ENCODE measurements around the gene PRKRA. TPM values are rescaled to one million over a fixed set of nuclear protein-coding genes. Genes with fewer than 3 reads are reported as not detected.
"Not testable (repeated sequence)": the region's sequence is repeated elsewhere in the genome, so short reads cannot be mapped to it uniquely, and the experiment has no call there.

Gene PRKRA
- total RNA-seq, 4 donors from 2014 or later = 37.3 to 52.1 (median 45.5) TPM

DNA sequence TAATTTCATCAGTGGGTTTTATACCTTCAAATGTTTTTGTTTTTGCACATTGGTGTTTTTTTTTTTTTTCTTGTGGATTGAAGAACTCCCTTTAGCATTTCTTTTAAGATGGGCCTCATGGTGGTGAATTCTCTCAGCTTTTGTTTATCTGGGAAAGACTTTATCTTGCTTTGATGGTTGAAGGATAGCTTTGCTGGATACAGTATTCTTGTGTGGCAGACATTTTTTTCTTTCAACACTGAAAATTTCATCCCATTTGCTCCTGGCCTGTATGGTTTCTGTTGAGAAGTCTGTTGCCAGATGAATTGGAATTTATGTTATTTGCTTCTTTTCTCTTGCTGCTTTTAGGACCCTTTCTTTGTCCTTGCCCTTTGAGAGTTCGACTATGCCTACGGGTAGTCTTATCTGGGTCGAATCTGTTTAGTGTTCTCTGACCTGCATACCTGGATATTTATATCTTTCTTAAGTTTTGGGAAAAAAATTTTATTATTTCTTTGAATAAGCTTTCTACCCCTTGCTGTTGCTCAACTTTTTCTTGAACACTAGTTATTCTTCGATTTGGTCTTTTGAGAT is 25.6 kb downstream of the PRKRA start:
- H3K9me3 ChIP-seq = peaks cover 0 to 10% (median 0%) of the 10 kb centered on the region in 4 donors
- H3K36me3 ChIP-seq = peaks cover 0 to 74% (median 0%) of the 10 kb centered on the region in 3 donors
- WGBS, 2 donors = 98% methylated on average over 4 of the region's 4 CpGs
- no peak overlapping the region for H3K4me3 ChIP-seq
- H3K4me1 ChIP-seq = no peaks in the 10 kb centered on the region
- H3K27ac ChIP-seq = no peak overlapping the region
- H3K27me3 ChIP-seq = no peaks in the 10 kb centered on the region
- DNase-seq (ENCODE audit: low spot score in 2 of 2) = no peak
- TF ChIP-seq CTCF (IDR thresholded peaks at IDR 0.05) (no peak), EP300 (IDR thresholded peaks at IDR 0.05) (no peak), POLR2A (IDR thresholded peaks at IDR 0.05) (no peak)

DNA sequence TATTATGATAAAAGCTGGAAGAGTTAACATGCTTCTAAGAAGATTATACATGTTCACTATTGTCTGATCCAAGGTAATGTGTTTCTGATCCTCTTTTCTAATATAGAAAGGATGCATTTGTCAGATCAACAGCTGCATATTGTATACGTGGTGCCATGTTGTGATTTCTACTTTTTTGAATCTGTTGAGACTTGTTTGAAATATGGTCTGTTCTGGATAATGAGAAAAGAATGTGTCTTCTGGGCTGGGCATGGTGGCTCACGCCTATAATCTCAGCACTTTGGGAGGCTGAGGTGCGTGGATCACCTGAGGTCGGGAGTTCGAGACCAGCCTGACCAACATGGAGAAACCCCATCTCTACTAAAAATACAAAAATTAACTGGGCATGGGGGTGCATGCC is 27.2 kb downstream of the PRKRA start:
- WGBS, 2 donors = 93 to 95% methylated on average over 5 of the region's 5 CpGs
- H3K4me3 ChIP-seq, H3K4me1 ChIP-seq: not testable (repeated sequence)

GRCh38 chr2:178422097-178422496 is 28.9 kb downstream of the PRKRA start:
- Histone ChIP-seq H3K27me3 (no peaks in the 10 kb centered on the region), H3K4me1 (no peaks in the 10 kb centered on the region), H3K36me3 (peaks cover 0 to 42% (median 0%) of the 10 kb centered on the region in 3 donors), H3K9me3 (peaks cover 0 to 10% (median 0%) of the 10 kb centered on the region in 4 donors), H3K4me3 (no peak overlapping the region), H3K27ac (no peak overlapping the region)
- no peak for TF ChIP-seq EP300 (IDR thresholded peaks at IDR 0.05)
- TF ChIP-seq POLR2A (IDR thresholded peaks at IDR 0.05) = no peak
- no peak for TF ChIP-seq CTCF (IDR thresholded peaks at IDR 0.05)
- DNase-seq (ENCODE audit: low spot score in 2 of 2) = no peak
- 63 to 89% methylated on average over 3 of the region's 3 CpGs for WGBS, 2 donors

More for the DNA sequence above, 27.2 kb downstream of the PRKRA start:
- peaks cover 0 to 58% (median 0%) of the 10 kb centered on the region in 3 donors for H3K36me3 ChIP-seq
- not testable (repeated sequence) for H3K9me3 ChIP-seq; H3K27me3 ChIP-seq; DNase-seq (ENCODE audit: low spot score in 2 of 2); H3K27ac ChIP-seq

DNA sequence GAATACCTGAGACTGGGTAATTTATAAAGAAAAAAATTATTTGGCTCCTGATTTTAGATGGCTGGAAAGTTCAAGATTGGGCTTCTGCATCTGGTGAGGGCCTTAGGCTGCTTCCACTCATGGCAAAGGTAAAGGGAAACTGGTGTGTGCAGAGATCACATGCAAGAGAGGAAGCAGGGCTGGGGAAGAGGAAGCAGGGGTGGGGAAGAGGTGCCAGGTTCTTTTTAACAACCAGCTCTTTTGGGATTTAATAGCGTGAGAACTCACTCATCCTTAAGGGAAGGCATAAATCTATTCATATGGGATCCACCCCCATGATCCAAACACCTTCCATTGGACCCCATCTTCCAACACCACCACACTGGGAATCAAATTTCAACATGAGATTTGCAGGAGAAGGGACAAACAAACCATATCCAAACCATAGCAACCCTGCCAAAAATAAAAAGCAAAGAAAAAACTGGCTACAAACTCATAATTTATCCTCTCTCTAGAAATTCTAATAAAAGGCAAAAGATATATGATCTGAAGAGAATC is 30.4 kb downstream of the PRKRA start:
- no peak overlapping the region for H3K27ac ChIP-seq
- peaks cover 0 to 7% (median 0%) of the 10 kb centered on the region in 4 donors for H3K9me3 ChIP-seq
- H3K36me3 ChIP-seq = peaks cover 0 to 30% (median 0%) of the 10 kb centered on the region in 3 donors
- H3K4me3 ChIP-seq = no peak overlapping the region
- no peaks in the 10 kb centered on the region for H3K27me3 ChIP-seq
- TF ChIP-seq EP300 (IDR thresholded peaks at IDR 0.05) = no peak
- no peak for TF ChIP-seq CTCF (IDR thresholded peaks at IDR 0.05)
- TF ChIP-seq POLR2A (IDR thresholded peaks at IDR 0.05) = no peak
- H3K4me1 ChIP-seq = peaks cover 0 to 4% (median under 1%) of the 10 kb centered on the region in 4 donors
- DNase-seq (ENCODE audit: low spot score in 2 of 2) = no peak
- 38 to 40% methylated on average over 1 of the region's 1 CpG for WGBS, 2 donors

GRCh38 chr2:178419123-178419522 is 31.9 kb downstream of the PRKRA start:
- no peaks in the 10 kb centered on the region for H3K27me3 ChIP-seq
- no peak overlapping the region for H3K4me3 ChIP-seq
- no peak for TF ChIP-seq POLR2A (IDR thresholded peaks at IDR 0.05)
- peaks cover 0 to 13% (median 5%) of the 10 kb centered on the region in 4 donors for H3K4me1 ChIP-seq
- no peak for DNase-seq (ENCODE audit: low spot score in 2 of 2)
- no peak overlapping the region for H3K27ac ChIP-seq
- H3K36me3 ChIP-seq = peaks cover 0 to 25% (median 0%) of the 10 kb centered on the region in 3 donors
- no peaks in the 10 kb centered on the region for H3K9me3 ChIP-seq
- WGBS, 2 donors = 40 to 49% methylated on average over 1 of the region's 1 CpG

DNA sequence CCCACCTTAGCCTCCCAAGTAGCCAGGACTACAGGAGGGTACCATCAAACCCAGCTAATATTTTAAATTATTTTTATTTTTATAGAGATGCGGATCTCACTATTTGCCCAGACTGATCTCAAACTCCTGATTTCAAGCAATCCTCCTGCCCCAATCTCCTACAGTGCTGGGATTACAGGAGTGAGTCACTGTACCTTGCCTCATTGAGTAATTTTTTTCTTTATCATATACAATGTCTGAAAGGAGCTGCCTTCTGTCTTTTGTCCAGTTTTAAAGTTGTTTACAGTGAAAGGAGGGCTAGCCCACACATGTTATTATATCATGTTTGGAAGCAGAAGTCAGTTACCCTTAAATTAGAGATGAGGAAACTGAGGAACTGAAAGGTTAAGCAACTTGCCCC is 32.5 kb downstream of the PRKRA start:
- Histone ChIP-seq H3K4me3 (no peak overlapping the region), H3K27me3 (no peaks in the 10 kb centered on the region), H3K4me1 (peaks cover 0 to 13% (median 5%) of the 10 kb centered on the region in 4 donors), H3K27ac (no peak overlapping the region), H3K9me3 (no peaks in the 10 kb centered on the region), H3K36me3 (peaks cover 0 to 23% (median 0%) of the 10 kb centered on the region in 3 donors)
- 90 to 100% methylated on average over 1 of the region's 1 CpG for WGBS, 2 donors
- no peak for DNase-seq (ENCODE audit: low spot score in 2 of 2)
- no peak for TF ChIP-seq CTCF (IDR thresholded peaks at IDR 0.05)
- TF ChIP-seq EP300 (IDR thresholded peaks at IDR 0.05) = no peak

Measured in tibial nerve (tissue), 4 donors.